Measurements from ENCODE around the gene FERMT2. TPM values are rescaled to one million over a fixed set of nuclear protein-coding genes. Genes with fewer than 3 reads are reported as not detected.

FERMT2 gene
- total and polyA plus RNA-seq, 4 donors: 23.9 to 51.3 (median 40.4) TPM

- H3K27ac ChIP-seq (ENCODE audit: low read depth in 1 of 2, low read length in 2 of 2): no peak overlapping the region
- no peak for DNase-seq (ENCODE audit: low spot score)
- H3K4me3 ChIP-seq (ENCODE audit: low read depth in 1 of 3, low read length in 3 of 3): no peak overlapping the region
- 86% methylated on average over 1 of the region's 1 CpG for WGBS
- no peaks in the 10 kb centered on the region for H3K9me3 ChIP-seq (ENCODE audit: control insufficient read depth in 4 of 4, low read length in 3 of 4)
- H3K4me1 ChIP-seq (ENCODE audit: control insufficient read depth in 4 of 4, insufficient read depth in 4 of 4, low read length in 3 of 4): peaks cover 0 to 3% (median 0%) of the 10 kb centered on the region in 4 donors
- TF ChIP-seq FOXA2 (IDR thresholded peaks at IDR 0.05) (no peak), JUND (IDR thresholded peaks at IDR 0.05) (no peak), TAF1 (conservative IDR thresholded peaks at IDR 0.05) (no peak), ATF3 (IDR thresholded peaks at IDR 0.05) (no peak)
- TF ChIP-seq, protein P1, sequence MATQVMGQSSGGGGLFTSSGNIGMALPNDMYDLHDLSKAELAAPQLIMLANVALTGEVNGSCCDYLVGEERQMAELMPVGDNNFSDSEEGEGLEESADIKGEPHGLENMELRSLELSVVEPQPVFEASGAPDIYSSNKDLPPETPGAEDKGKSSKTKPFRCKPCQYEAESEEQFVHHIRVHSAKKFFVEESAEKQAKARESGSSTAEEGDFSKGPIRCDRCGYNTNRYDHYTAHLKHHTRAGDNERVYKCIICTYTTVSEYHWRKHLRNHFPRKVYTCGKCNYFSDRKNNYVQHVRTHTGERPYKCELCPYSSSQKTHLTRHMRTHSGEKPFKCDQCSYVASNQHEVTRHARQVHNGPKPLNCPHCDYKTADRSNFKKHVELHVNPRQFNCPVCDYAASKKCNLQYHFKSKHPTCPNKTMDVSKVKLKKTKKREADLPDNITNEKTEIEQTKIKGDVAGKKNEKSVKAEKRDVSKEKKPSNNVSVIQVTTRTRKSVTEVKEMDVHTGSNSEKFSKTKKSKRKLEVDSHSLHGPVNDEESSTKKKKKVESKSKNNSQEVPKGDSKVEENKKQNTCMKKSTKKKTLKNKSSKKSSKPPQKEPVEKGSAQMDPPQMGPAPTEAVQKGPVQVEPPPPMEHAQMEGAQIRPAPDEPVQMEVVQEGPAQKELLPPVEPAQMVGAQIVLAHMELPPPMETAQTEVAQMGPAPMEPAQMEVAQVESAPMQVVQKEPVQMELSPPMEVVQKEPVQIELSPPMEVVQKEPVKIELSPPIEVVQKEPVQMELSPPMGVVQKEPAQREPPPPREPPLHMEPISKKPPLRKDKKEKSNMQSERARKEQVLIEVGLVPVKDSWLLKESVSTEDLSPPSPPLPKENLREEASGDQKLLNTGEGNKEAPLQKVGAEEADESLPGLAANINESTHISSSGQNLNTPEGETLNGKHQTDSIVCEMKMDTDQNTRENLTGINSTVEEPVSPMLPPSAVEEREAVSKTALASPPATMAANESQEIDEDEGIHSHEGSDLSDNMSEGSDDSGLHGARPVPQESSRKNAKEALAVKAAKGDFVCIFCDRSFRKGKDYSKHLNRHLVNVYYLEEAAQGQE (IDR thresholded peaks at IDR 0.05): no peak
- TF ChIP-seq, protein P2, sequence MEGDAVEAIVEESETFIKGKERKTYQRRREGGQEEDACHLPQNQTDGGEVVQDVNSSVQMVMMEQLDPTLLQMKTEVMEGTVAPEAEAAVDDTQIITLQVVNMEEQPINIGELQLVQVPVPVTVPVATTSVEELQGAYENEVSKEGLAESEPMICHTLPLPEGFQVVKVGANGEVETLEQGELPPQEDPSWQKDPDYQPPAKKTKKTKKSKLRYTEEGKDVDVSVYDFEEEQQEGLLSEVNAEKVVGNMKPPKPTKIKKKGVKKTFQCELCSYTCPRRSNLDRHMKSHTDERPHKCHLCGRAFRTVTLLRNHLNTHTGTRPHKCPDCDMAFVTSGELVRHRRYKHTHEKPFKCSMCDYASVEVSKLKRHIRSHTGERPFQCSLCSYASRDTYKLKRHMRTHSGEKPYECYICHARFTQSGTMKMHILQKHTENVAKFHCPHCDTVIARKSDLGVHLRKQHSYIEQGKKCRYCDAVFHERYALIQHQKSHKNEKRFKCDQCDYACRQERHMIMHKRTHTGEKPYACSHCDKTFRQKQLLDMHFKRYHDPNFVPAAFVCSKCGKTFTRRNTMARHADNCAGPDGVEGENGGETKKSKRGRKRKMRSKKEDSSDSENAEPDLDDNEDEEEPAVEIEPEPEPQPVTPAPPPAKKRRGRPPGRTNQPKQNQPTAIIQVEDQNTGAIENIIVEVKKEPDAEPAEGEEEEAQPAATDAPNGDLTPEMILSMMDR (IDR thresholded peaks at IDR 0.05; ENCODE audit: low read depth, low read length, missing input control): no peak
- no peak overlapping the region for H3K9ac ChIP-seq (ENCODE audit: low read depth in 1 of 2, low read length in 2 of 2)
- no peaks in the 10 kb centered on the region for H3K36me3 ChIP-seq (ENCODE audit: control insufficient read depth in 4 of 4, insufficient read depth in 3 of 4, low read depth in 1 of 4, low read length in 3 of 4)
- H3K27me3 ChIP-seq (ENCODE audit: control insufficient read depth in 4 of 4, insufficient read depth in 4 of 4, low read length in 3 of 4): no peaks in the 10 kb centered on the region
These were observed 116.4 kb downstream of the FERMT2 start for GRCh38 chr14:52834440-52834842.

DNA sequence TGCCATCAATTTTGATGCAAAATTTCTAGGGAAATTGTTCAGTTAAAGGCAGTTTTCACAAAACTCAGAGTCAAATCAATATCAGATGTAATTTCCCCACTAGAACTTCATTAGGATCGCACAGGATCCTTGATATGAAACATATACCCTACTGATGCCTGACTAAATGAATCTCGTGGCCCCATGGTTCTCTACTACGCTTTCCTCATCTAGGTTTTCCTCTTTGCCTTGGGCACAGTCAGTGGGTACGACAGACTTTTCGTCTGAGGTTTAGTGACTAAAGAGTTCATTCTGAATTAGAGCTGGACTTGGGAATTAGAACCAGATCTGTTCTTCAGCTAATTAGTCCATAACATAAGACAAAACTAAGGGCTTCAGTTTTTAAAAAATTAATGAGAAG, 117.0 kb downstream of the FERMT2 start:
- H3K36me3 ChIP-seq (ENCODE audit: control insufficient read depth in 4 of 4, insufficient read depth in 3 of 4, low read depth in 1 of 4, low read length in 3 of 4): no peaks in the 10 kb centered on the region
- H3K4me1 ChIP-seq (ENCODE audit: control insufficient read depth in 4 of 4, insufficient read depth in 4 of 4, low read length in 3 of 4): peaks cover 0 to 3% (median 0%) of the 10 kb centered on the region in 4 donors
- DNase-seq (ENCODE audit: low spot score): no peak
- H3K9me3 ChIP-seq (ENCODE audit: control insufficient read depth in 4 of 4, low read length in 3 of 4): no peaks in the 10 kb centered on the region
- 92% methylated on average over 5 of the region's 5 CpGs for WGBS
- no peak overlapping the region for H3K4me3 ChIP-seq (ENCODE audit: low read depth in 1 of 3, low read length in 3 of 3)
- no peak overlapping the region for H3K9ac ChIP-seq (ENCODE audit: low read depth in 1 of 2, low read length in 2 of 2)
- no peak overlapping the region for H3K27ac ChIP-seq (ENCODE audit: low read depth in 1 of 2, low read length in 2 of 2)
- TF ChIP-seq RAD21 (IDR thresholded peaks at IDR 0.05) (no peak), MAX (IDR thresholded peaks at IDR 0.05) (no peak), EGR1 (IDR thresholded peaks at IDR 0.05; ENCODE audit: low read depth in 2 of 2) (no peak), YY1 (IDR thresholded peaks at IDR 0.05) (no peak), FOXA2 (IDR thresholded peaks at IDR 0.05) (no peak)
- no peaks in the 10 kb centered on the region for H3K27me3 ChIP-seq (ENCODE audit: control insufficient read depth in 4 of 4, insufficient read depth in 4 of 4, low read length in 3 of 4)

GRCh38 chr14:52829527-52830185, 121.2 kb downstream of the FERMT2 start:
- no peak overlapping the region for H3K4me3 ChIP-seq (ENCODE audit: low read depth in 1 of 3, low read length in 3 of 3)
- no peak for DNase-seq (ENCODE audit: low spot score)
- H3K9me3 ChIP-seq (ENCODE audit: control insufficient read depth in 4 of 4, low read length in 3 of 4): no peaks in the 10 kb centered on the region
- no peaks in the 10 kb centered on the region for H3K36me3 ChIP-seq (ENCODE audit: control insufficient read depth in 4 of 4, insufficient read depth in 3 of 4, low read depth in 1 of 4, low read length in 3 of 4)
- no peak overlapping the region for H3K27ac ChIP-seq (ENCODE audit: low read depth in 1 of 2, low read length in 2 of 2)
- no peaks in the 10 kb centered on the region for H3K27me3 ChIP-seq (ENCODE audit: control insufficient read depth in 4 of 4, insufficient read depth in 4 of 4, low read length in 3 of 4)
- no peak overlapping the region for H3K9ac ChIP-seq (ENCODE audit: low read depth in 1 of 2, low read length in 2 of 2)
- no peaks in the 10 kb centered on the region for H3K4me1 ChIP-seq (ENCODE audit: control insufficient read depth in 4 of 4, insufficient read depth in 4 of 4, low read length in 3 of 4)
- WGBS: 92% methylated on average over 7 of the region's 7 CpGs
- no peak for TF ChIP-seq SP1 (IDR thresholded peaks at IDR 0.05)
- no peak for TF ChIP-seq RXRA (IDR thresholded peaks at IDR 0.05)
- TF ChIP-seq TAF1 (conservative IDR thresholded peaks at IDR 0.05): no peak
